LHCN-M2 (cell line): ENCODE data around the gene PRKG1. TPM values are rescaled to one million over a fixed set of nuclear protein-coding genes. Genes with fewer than 3 reads are reported as not detected.

Source experiments
- DNase-seq: peaks from one replicate; pipeline ENCODE4 v3.0.0-alpha.2; 2012; ENCODE audit warnings: low read depth
- total RNA-seq: library from RNA; depleted of rRNA; stranded (reverse); fragments of >200 nt; gene quantifications from 2 replicates; pipeline ENCODE4 v1.2.3, GENCODE V29; 2014

The PRKG1 gene
- total RNA-seq, 1 experiment from 2014 or later: 6.4 TPM

DNA sequence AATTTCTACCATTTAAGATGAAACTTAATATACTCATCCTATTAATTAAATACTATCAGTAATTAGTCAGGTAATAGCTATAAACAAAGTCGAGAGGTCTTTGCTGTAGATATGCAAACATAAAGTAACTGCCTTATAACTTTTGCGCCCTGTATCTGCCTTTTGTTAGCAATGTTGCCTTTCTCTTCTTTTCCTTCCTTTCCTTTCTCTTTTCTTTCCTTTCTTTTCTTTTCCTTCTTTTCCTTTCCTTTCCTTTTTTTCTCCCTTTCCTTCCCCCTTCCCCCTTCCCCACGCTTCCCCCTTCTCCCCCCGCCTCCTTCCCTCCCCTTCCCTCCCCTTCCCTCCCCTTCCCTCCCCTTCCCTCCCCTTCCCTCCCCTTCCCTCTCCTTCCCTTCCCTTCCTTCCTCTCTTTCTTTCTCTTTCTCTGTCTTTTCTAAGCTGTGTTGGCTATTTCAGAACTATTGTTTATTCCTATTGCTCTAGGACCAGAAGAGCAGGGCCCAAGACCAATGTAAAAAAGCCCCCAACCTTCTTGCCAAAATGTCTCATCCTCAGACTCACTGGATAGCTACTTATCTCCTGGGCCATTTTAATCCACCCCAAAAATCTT, 1174.5 kb downstream of the PRKG1 start:
- no peak for DNase-seq

DNA sequence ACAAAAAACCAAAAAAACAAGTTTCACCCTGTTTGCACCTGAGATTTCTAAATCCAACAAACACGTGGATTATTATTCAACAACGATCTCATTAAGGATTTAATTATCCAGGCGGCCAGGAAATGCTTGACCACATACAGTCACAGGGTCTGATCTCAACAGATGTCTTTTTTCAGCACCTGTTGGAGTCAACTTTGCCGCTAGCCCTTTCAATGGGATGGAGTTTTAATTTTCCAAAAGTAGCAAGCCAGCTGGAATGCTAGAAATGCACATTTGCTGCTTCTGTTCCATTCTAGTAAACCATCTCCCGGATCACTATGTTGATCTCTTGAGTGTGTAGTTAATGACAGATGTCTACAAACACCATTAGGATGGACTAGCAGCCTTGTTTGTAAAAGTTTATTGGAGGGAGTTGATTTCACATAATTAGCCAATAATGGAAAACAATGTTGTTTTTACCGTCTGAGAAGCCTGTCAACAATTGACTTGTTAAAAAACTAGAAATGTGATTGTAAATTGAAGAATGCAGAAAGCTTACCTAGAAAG, 1175.6 kb downstream of the PRKG1 start:
- peak; percentile 81 for DNase-seq

DNA sequence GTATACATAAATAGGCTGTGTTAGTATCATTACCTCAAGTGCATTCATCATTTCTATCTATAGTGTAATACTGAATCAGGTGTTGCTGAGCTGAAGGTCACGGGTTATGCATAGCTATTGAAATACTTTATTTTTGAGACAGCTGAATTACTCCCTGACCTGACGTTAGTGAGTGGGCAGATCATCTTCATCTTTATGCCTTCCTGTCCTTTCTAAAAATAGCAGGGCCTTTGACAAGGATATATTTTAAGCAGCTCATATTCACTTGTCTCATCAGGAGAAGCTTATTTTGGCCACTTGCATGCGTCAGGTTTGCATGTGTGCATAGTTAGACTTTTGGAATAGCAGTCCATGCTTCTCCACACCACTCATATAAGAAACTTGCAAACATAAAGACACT, 1176.2 kb downstream of the PRKG1 start:
- peak; percentile 15 for DNase-seq

DNA sequence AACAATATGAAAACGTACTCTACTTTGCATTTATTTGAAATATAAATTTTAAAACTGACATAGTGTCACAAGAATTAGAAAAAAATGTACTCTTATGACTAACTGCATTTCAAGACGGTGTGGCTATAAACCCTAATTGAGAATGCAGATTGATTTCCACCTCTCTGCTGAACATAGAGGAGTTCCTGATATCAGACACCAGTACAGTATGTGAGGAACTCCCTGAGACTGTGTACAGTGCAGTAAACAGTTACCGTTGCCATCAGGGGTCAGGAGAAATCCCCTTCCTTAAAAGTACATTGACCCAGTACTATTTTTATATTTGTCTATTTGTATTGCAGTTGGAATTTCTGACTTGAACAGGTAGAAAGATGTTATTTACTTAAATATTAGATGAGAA, 1178.0 kb downstream of the PRKG1 start:
- no peak for DNase-seq

DNA sequence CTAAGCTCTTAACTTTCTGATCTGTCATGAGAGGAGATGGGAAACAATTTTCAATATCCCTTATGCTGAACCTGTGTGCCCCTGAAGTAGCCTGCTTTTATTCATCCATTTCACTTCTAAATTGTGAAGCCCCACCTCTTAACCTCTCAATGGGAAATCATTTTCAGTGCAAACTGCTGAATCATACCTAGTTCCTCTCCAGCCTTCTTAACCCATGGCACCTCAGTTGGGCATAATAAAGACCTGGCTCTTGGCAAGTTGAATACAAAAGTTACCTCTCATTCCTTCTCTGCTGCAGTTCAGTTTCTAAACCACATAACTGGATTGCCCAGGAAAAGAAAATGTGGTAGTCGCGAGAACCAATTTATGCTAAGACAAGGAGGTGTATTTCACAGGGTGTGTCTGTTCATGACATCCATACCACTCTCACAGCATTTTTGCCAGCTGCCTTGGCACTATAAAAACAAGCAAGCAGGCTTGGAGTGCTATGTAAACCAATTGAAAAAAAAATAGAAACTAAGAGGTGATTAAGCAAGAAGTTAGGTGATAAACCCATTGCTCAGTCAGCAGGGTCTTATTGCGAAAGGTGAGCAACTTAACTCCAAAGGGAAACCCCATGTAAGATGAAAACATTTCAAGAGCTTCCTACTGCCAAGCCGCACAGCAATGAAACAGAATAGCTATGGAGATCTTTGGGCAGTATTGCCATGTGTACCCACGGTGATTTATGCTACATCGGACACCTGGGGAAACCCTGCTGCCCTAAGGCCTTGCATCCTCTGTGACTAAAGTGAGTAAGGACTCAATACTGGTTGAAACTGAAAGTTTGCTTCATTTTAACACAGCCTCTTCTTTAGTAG, 1182.8 kb downstream of the PRKG1 start:
- DNase-seq: no peak

DNA sequence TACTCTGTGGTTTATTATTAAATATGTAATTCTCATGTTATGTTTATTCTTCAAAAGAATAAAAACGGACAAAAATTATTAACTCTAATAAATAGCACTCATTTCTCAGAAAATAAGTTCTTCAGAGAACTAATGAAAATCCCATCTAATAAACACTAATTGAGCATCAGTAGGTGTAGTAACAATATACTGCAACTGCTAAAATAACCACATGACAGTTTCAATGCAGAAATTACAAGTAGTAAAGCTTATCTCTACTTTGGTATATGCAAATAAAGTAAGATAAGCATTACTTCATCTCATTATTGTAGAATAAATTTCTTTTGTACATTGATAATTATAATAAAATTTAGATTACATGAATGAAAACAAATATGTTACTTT, 1183.4 kb downstream of the PRKG1 start:
- DNase-seq: no peak

DNA sequence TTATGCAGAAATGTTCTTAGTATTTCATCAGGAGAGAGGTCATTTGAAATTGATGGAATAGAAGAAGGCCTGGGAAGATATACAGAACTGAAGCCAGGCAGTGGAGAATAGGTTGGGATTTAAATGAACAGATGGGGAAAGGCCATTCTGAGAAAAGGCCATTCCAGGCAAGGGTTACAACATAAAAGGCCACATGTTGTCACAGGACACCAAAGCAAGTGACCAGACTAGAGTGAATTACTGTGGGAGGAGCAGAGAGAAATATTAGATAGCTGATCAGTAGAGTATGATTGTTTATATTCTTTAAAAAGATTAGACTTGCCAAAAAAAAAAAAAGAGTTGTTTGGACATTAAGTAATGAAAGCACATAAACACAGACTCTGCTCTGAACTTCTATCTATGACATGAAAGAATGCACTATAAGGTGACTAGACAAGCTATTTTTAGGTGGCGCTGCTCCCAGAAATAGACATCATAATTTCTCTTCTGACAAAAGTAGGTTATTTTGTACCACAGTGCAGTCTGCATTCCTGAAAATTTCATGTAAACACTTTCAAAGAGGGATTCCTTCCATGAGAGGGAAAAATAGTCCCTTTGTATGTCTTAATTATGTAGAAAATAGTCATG, 1184.6 kb downstream of the PRKG1 start:
- no peak for DNase-seq

DNA sequence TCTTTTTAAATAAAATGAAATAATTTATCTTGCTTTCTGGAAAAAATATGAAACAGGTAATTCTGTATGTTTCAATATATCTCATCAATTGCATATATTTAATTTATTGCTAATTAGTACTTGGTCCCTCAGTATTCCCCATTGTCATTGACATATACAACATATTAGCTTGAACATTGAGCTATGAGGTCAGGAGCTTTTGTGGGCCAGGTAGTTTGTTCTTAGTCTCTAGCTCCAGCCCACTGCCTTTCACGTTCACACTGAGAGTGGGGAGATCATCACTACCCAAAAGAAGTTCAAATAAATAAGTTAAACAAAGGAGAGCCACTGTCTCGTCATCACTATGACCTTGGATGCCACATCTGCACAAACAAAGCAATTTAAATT, 1185.1 kb downstream of the PRKG1 start:
- DNase-seq: no peak

DNA sequence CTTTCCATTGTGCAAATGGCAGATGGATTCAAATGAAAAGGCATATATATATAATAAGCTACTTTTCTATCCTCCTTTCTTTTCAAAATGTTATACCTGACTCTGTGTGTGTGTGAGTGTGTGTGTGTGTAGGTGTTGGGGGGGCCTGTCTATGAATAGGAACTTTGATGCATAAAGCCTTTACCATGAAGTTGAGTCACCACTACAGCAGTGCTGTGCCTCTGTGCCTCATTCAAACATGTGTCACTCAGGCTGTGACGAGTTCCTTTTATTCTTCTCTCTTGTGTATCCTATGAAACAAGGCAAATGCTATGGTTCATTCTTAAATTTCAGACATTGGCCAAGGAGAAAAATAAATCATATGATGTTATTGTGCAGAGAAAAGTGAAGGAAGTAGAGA, 1187.1 kb downstream of the PRKG1 start:
- no peak for DNase-seq

DNA sequence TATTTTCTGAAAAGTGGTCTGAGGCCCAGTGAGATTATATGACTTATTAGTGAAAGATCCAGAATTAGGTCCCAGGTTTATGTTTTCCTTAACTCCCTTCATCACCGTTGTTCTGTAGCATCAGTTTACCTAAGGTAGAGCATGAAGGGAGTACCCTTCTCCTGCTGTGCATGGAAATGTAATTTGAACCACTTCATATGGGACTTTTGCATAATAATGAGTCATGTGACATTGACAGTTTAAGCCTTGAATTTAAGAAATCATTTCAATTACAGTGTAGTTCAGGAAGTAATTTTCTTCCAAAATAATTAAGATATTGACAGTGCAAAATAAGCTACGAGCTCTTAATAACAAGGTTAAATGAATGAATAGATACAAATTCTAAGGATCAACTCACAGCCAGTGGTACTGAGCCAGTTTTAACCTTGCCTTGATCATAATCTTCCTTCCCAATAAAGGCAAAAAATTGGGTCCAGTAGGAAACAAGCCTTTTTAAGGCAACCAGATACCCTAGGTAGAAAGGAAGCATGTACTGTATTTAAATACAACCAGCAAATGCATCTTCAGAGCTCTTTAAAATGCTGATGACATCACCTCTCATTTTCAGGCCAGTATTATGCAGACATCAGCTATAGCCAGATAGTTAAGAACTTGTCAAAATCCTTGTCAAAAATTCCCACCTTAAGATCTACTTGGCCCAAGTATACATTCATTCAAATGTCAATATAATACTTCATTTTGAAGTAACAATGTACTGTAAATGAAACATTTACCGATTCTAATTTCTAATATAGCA, 1191.0 kb downstream of the PRKG1 start:
- no peak for DNase-seq

DNA sequence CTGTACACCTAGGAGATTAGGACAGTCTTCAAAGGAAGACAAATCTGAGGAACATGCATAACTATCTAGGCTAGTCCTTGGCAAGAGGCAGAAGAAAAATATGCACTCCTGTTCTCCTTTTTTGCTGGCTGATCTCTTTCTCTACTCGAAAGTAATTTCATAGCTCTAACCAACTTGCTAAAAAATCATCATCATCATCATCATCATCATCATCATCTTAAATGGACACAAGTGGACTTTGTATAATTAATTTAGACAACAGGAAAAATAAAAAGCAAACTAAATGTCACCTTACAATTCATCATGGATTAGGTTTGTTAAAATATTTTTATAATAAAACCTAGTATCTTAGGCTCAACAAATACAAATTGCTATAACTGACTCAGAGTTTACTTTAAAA, 1192.6 kb downstream of the PRKG1 start:
- DNase-seq: no peak

DNA sequence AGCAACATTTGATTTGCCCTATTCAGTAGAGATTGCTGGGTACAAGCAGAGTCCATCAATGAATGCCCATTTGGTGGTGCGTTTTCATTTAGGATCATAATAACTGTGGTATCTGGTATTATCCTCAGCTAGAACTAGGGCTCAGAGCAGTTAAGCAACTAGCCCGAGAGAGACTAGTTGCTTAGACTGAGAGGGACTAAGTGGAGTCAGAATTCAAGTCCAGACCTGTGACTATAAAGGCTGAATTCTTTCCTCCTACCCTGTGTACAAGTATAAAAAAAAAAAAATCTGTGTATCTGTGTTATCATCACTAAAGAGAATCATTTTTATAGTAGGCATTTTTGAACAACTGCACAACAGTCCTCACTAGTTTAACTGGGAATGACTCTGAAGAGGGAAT, 1194.5 kb downstream of the PRKG1 start:
- DNase-seq: no peak

DNA sequence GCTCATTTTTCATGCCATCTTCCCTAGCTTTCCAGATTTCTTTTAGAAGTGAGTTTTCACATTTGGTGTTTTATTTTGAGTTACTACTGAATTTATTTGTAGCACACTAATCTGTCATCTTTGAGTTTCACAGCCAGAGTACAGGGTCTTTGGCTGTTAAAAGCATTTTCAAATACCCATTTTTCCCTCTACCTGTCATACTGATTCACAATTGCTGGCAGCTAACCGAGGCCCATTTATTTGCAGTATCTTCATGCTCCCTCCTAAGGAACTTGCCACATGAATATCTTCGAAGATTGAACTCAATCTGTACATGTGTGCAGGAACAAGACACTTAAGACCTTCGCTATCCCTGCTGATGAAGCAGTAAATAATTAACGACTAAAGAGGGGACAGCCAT, 1194.9 kb downstream of the PRKG1 start:
- DNase-seq: no peak

DNA sequence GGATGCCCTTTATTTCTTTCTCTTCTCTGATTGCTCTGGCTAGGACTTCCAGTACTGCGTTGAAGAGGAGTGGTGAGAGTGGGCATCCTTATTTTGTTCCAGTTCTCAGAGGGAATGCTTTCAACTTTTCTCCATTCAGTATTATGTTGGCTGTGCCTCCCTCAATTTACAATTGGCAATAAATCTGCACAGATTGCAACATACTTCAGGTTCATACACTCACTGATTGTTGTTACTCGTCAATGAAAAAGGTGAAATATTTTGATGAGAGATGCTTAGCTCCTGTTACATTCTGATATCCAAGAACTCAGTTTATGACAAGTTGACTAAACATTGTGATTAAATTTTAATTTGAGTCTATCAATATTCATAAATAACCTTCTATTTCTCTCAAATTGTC, 1201.9 kb downstream of the PRKG1 start:
- no peak for DNase-seq

DNA sequence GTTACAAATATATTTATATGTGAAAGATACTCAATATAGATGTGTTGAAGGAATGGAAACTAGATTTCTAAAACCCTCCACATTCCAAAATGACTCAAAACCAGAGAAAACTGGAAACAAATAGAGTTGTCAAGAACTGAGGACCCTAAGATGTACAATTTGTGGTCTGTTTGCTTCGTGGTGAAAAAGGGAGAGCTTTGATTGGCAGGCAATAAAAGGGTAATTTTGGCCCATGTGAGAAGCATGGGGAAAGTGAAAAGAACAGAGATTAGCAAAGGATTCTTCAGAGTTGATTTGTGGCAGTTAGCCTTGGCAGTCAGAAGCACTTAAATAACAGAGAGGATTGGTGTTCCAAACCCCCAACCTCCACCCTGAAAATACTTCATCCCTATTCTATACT, 1202.7 kb downstream of the PRKG1 start:
- no peak for DNase-seq

DNA sequence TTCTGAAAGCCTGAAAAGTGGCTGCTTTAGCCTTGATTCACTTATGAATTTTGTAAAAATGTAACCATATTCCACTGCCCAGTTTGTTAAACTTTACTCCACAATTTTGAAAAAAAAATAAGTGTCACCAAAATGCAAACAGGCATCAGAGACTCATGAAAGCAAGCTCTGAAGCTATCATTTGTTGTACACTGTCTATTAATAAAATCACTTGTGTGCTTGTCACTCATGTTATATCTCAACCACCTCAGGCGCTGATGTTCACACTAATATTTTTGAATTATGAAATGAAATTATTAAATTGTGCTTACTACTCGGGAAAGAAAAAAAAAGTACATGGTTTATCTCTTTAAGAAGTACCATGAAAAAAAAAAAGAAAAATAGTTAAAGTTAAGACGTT, 1205.3 kb downstream of the PRKG1 start:
- no peak for DNase-seq

DNA sequence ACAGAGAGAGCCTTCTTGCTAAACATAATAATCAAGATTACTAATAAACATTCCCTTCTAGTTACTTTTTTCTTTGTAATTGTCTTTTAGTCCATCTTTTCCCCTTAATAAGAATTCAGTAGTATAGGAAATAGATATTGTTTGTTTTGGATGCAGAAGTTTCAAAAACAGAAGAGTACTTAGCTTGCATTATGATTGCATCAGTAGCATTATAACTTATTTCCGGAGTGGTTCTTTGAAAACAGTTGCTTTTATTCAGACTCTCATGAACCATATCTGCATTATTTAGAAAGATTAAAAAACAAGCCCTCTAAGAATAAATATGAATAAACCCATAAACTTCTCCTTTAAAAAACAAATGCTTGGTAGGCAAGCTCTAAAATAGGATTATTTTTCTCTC, 1205.8 kb downstream of the PRKG1 start:
- DNase-seq: no peak

DNA sequence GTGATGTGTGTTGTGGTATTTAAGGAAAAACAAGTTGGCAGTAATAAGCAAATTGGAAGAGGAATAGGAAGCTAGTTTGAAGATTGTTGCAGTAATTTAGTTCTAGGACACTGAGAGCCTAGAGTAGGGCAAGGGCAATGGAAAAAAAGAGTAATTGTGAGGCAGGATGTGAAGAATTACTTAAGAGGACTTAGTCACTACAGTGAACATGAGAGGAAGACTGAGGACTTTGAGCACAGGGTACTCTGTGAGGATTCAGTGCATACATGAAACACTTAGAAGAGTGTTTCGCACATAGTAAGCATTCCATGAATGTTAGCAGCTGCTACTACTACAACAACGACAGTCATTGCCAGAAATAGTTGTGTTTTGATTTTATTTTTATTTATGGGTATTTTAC, 1208.9 kb downstream of the PRKG1 start:
- peak; percentile 24 for DNase-seq

DNA sequence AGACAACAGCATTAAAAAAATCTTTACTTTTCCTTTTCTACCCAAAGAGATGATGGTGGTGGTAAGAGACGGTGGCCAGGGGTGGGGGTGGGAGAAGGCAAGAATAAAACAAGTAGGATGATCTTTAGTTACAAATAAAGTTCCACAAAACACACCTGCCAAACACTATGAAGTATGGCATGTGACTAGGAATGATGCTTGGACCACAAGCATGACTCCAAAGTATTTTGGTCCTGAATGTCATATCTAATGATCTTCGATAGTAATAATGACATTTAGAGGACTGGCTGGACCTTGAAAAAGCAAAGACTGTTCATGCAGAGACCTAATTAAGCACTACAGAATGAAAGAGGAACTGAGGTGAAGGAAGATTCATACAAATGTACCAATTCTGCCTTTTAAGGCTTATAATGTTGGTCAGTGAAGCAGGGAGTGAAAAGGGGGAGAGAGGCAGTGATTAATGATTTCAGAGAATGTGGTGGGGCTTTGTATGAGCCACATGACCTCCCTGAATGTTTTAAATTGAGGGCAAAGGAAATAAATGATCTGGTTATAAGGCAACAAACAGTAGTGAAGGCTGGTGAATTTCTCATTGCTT, 1210.2 kb downstream of the PRKG1 start:
- no peak for DNase-seq

DNA sequence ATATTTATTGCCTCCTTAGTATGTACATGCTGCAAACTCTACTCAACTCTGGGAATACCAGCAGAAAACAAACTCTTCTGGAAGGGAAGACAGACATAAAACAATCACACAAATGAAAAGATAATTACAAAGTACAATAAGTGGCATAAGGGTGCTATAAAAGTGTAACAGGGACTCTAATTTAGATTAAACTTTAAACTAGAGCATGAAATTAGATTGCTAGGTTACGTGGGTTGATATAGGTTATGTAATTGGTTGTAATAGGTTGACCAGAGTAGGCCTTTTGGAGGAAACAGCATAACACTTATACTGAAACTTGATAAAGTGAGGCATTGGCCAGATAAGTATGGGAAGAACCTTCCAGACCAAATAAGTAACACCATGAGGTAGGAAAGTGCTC, 1213.6 kb downstream of the PRKG1 start:
- DNase-seq: no peak

DNA sequence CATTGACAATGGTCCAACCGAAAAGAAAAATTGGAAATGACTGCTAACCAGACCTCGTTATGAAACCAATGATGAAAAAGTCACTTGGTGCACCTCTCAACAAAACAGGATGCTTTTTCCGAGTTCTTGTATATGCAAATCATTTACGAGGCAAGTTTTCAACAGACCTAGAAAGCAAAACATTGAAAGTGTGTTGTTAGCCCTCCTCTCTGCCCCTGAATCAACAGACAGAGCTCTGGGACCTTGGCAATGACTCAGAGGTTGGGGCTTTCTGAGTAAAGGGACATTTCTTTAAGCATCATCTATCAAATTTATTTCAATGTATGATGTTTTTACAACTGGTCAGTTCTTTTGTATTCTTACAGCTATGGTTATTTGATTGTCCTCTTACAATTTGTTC, 1223.5 kb downstream of the PRKG1 start:
- no peak for DNase-seq
